ENCODE results near the gene EFNB2.

DNA sequence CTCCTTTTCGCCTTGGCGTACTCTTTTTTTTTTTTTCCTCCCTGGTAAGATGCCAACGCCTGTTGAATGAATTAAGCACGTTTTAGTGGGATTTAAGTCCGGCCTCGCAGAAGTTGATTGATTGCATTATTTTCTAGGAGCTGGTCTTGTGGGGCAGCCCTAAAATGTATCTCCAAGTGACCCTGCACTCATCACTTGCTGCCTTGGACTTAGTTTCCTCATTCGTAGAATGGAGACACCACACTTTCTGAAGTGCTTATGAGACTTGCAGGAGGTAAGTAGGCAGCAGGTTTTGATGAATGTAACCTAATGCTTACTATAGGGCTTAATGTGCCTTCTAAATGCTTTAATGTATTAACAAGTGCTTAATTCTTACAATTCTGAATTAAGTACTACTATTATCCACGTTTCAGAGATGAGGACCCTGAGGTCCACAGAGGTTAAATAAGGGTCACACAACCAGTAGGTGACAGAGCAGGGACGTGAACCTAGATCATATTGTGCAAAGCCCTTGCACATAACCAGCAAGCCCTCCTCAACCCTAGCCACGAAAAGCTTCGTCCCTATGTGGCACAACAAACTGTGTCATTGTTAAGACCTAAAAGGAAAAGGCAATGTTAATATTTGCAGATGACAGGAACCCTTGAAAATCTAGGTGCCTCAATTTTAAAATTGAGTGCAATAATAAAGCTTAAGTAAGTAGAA lies 33.0 kb upstream of the EFNB2 start:
- TF ChIP-seq, protein P1, sequence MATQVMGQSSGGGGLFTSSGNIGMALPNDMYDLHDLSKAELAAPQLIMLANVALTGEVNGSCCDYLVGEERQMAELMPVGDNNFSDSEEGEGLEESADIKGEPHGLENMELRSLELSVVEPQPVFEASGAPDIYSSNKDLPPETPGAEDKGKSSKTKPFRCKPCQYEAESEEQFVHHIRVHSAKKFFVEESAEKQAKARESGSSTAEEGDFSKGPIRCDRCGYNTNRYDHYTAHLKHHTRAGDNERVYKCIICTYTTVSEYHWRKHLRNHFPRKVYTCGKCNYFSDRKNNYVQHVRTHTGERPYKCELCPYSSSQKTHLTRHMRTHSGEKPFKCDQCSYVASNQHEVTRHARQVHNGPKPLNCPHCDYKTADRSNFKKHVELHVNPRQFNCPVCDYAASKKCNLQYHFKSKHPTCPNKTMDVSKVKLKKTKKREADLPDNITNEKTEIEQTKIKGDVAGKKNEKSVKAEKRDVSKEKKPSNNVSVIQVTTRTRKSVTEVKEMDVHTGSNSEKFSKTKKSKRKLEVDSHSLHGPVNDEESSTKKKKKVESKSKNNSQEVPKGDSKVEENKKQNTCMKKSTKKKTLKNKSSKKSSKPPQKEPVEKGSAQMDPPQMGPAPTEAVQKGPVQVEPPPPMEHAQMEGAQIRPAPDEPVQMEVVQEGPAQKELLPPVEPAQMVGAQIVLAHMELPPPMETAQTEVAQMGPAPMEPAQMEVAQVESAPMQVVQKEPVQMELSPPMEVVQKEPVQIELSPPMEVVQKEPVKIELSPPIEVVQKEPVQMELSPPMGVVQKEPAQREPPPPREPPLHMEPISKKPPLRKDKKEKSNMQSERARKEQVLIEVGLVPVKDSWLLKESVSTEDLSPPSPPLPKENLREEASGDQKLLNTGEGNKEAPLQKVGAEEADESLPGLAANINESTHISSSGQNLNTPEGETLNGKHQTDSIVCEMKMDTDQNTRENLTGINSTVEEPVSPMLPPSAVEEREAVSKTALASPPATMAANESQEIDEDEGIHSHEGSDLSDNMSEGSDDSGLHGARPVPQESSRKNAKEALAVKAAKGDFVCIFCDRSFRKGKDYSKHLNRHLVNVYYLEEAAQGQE (IDR thresholded peaks at IDR 0.05; ENCODE audit: insufficient read depth in 1 of 2, low read depth in 2 of 2, low read length in 2 of 2) = no peak
- no peak for TF ChIP-seq TAF1 (IDR thresholded peaks at IDR 0.05; ENCODE audit: borderline replicate concordance, insufficient read depth, low read length)
- no peak for TF ChIP-seq SIN3A (IDR thresholded peaks at IDR 0.05; ENCODE audit: borderline replicate concordance, insufficient read depth, low read length)
- no peak for TF ChIP-seq POLR2AphosphoS5 (IDR thresholded peaks at IDR 0.05; ENCODE audit: low read depth, low read length)

All from PFSK-1 (cell line).